Keratinocyte (primary cell): ENCODE data around the gene PTPN6. TPM values are rescaled to one million over a fixed set of nuclear protein-coding genes. Genes with fewer than 3 reads are reported as not detected.

Experiments
- DNase-seq: peaks from one replicate; pipeline ENCODE4 v3.0.0-alpha.2; 2011; ENCODE audit warnings: low read depth, missing footprints, low spot score
- FAIRE-seq: peaks from 2 replicates; lab custom pipeline; 2011; peaks lifted over from hg19 to GRCh38; lab: Jason Lieb, UNC
- H2AFZ ChIP-seq: 2 replicates; pipeline ENCODE4 v1.6.0; 2012; ENCODE audit warnings: low read length, control low read depth, inconsistent platforms; ENCODE audit not compliant: control insufficient read depth
- H3K27ac ChIP-seq: 2 replicates; pipeline ENCODE4 v1.5.1; 2011; ENCODE audit warnings: low read length; ENCODE audit not compliant: control insufficient read depth, insufficient read depth
- H3K27me3 ChIP-seq: 3 replicates; pipeline ENCODE4 v1.6.0; 2011; ENCODE audit warnings: low read length; ENCODE audit not compliant: control insufficient read depth, insufficient read depth; ENCODE audit errors: extremely low read depth
- H3K36me3 ChIP-seq, 2 experiments: 2 replicates in 1 of 2; 3 replicates in 1 of 2; pipeline ENCODE4 v1.5.1; 2011; ENCODE audit warnings: low read length in 2 of 2, mild to moderate bottlenecking in 1 of 2; ENCODE audit not compliant: control insufficient read depth in 2 of 2, insufficient read depth in 2 of 2; ENCODE audit errors: extremely low read depth in 1 of 2
- H3K4me1 ChIP-seq: 3 replicates; pipeline ENCODE4 v1.5.1; 2011; ENCODE audit warnings: low read length; ENCODE audit not compliant: control insufficient read depth, insufficient read depth; ENCODE audit errors: extremely low read depth
- H3K4me2 ChIP-seq: 3 replicates; pipeline ENCODE4 v1.6.0; 2011; ENCODE audit warnings: low read depth, low read length; ENCODE audit not compliant: control insufficient read depth, insufficient read depth; ENCODE audit errors: extremely low read depth
- H3K4me3 ChIP-seq, 3 experiments: fragments of 200-600 bp in 1 of 3; sonication (generic) in 1 of 3; 2 replicates in 2 of 3; 3 replicates in 1 of 3; pipeline ENCODE4 v1.5.1; 2011 to 2016; ENCODE audit warnings: low read length in 3 of 3, mild to moderate bottlenecking in 3 of 3, control low read depth in 2 of 3, inconsistent platforms in 1 of 3, low read depth in 1 of 3, mixed read lengths in 1 of 3, mixed run types in 1 of 3, moderate library complexity in 1 of 3; ENCODE audit not compliant: control insufficient read depth in 2 of 3, insufficient read depth in 2 of 3; ENCODE audit errors: extremely low read depth in 1 of 3
- H3K79me2 ChIP-seq: 2 replicates; pipeline ENCODE4 v1.6.0; 2012; ENCODE audit warnings: low read length; ENCODE audit not compliant: control insufficient read depth, insufficient read depth
- H3K9ac ChIP-seq: 3 replicates; pipeline ENCODE4 v1.6.0; 2011; ENCODE audit warnings: low read length; ENCODE audit not compliant: control insufficient read depth, insufficient read depth; ENCODE audit errors: extremely low read depth
- H3K9me1 ChIP-seq: 3 replicates; pipeline ENCODE4 v1.6.0; 2011; ENCODE audit warnings: low read length; ENCODE audit not compliant: control insufficient read depth, insufficient read depth; ENCODE audit errors: extremely low read depth
- H3K9me3 ChIP-seq: 2 replicates; pipeline ENCODE4 v1.5.1; 2012; ENCODE audit warnings: low read depth, low read length; ENCODE audit not compliant: control insufficient read depth
- H4K20me1 ChIP-seq: 3 replicates; pipeline ENCODE4 v1.6.0; 2011; ENCODE audit warnings: low read length; ENCODE audit not compliant: control insufficient read depth, insufficient read depth; ENCODE audit errors: extremely low read depth
- EZH2 ChIP-seq: IDR thresholded peaks from one replicate; pipeline ENCODE4 v1.6.1; 2012; ENCODE audit warnings: inconsistent platforms, mild to moderate bottlenecking, low read length, moderate library complexity
- dilution Hi-C: fragments of 300-500 bp; cut with MboI; formaldehyde crosslinking; loops from one replicate; pipeline ENCODE4 v1.7.0; 2020; ENCODE audit warnings: low sequenced_read_pairs; ENCODE audit not compliant: extremely low pct_ligation_motif_present
- polyA plus RNA-seq, 5 experiments: library from polyadenylated mRNA; depleted of rRNA in 3 of 5; stranded (reverse) in 3 of 5; stranded (forward) in 1 of 5; unstranded in 1 of 5; fragments of >200 nt; gene quantifications; 1 replicate in 1 of 5; 2 replicates in 3 of 5; 3 replicates in 1 of 5; pipeline versions ENCODE4 v1.2.1 to v1.2.3, GENCODE V29; 2011 to 2012; ENCODE audit warnings: missing spikeins in 2 of 5, low read depth in 1 of 5, low replicate concordance in 1 of 5
- TF ChIP-seq, protein P1 (sequence below), 3 experiments: IDR thresholded peaks in 1 of 3; conservative IDR thresholded peaks in 1 of 3; optimal IDR thresholded peaks in 1 of 3; 2 replicates in 2 of 3; 3 replicates in 1 of 3; pipeline versions ENCODE3 to v1.5.1; 2011; ENCODE audit warnings: low read length in 3 of 3, mild to moderate bottlenecking in 3 of 3, moderate library complexity in 2 of 3, control low read depth in 1 of 3, inconsistent platforms in 1 of 3; ENCODE audit not compliant: insufficient read depth in 2 of 3; ENCODE audit errors: extremely low read depth in 1 of 3

PTPN6 gene
- polyA plus RNA-seq, 1 donor (not counting 4 experiments of a cell fraction or from before 2014, with no cell fraction given) = 18.7 TPM

DNA sequence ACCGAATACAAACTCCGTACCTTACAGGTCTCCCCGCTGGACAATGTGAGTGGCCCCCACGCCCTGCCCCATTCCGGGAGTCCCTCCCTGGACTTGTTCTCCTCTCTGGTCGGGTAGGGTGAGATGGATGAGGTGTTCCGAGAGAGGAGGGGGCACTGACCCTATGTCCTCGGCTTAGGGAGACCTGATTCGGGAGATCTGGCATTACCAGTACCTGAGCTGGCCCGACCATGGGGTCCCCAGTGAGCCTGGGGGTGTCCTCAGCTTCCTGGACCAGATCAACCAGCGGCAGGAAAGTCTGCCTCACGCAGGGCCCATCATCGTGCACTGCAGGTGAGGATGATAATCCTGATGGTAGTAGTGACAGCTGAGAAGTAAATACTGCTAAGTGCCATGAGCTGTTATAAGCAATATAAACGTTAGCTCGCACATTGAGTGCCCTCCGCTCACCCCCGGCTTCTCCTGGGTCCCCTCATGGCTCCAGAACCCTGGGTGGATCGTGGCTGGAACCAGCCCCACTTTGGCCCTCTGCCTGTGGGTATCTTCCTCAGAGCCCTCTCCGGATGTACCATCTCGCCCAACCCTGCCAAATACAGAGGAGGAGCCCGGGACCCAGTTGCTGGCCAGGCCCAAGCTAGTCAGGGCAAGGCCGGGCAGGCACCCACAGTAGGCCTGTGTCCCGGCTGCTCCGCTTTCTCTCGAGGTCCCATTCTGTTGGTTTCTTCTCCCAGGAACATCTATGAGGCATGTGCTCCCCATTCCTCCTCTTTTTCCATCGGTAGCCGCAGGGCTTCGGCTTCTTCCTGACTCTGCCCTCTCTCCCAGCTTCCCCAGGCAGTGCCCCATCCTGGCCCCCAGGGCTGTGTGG is 6.8 kb downstream of the PTPN6 start:
- peaks cover 0 to 1% of the 10 kb centered on the region in 2 experiments for H3K36me3 ChIP-seq
- H3K4me1 ChIP-seq = peaks cover 35% of the 10 kb centered on the region
- H4K20me1 ChIP-seq = no peaks in the 10 kb centered on the region
- TF ChIP-seq, protein P1, sequence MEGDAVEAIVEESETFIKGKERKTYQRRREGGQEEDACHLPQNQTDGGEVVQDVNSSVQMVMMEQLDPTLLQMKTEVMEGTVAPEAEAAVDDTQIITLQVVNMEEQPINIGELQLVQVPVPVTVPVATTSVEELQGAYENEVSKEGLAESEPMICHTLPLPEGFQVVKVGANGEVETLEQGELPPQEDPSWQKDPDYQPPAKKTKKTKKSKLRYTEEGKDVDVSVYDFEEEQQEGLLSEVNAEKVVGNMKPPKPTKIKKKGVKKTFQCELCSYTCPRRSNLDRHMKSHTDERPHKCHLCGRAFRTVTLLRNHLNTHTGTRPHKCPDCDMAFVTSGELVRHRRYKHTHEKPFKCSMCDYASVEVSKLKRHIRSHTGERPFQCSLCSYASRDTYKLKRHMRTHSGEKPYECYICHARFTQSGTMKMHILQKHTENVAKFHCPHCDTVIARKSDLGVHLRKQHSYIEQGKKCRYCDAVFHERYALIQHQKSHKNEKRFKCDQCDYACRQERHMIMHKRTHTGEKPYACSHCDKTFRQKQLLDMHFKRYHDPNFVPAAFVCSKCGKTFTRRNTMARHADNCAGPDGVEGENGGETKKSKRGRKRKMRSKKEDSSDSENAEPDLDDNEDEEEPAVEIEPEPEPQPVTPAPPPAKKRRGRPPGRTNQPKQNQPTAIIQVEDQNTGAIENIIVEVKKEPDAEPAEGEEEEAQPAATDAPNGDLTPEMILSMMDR (optimal IDR thresholded peaks at IDR 0.05 in 1 of 3, IDR thresholded peaks at IDR 0.05 in 1 of 3, conservative IDR thresholded peaks at IDR 0.05 in 1 of 3; ENCODE audit: extremely low read depth in 1 of 3, insufficient read depth in 2 of 3, low read length in 3 of 3) = no peak
- TF ChIP-seq EZH2 = no peak
- H2AFZ ChIP-seq = peak overlapping the region; percentile 37
- peak overlapping the region; percentile 40 for H3K9ac ChIP-seq
- H3K4me2 ChIP-seq = peak overlapping the region; percentile 49
- FAIRE-seq = no peak
- dilution Hi-C loops = no loop called here
- H3K79me2 ChIP-seq = peaks cover 3% of the 10 kb centered on the region
- H3K9me1 ChIP-seq = no peaks in the 10 kb centered on the region
- H3K9me3 ChIP-seq = no peaks in the 10 kb centered on the region
- H3K27me3 ChIP-seq = no peaks in the 10 kb centered on the region
- H3K4me3 ChIP-seq = no peak overlapping the region
- no peak for DNase-seq
- H3K27ac ChIP-seq = peak overlapping the region; percentile 20

DNA sequence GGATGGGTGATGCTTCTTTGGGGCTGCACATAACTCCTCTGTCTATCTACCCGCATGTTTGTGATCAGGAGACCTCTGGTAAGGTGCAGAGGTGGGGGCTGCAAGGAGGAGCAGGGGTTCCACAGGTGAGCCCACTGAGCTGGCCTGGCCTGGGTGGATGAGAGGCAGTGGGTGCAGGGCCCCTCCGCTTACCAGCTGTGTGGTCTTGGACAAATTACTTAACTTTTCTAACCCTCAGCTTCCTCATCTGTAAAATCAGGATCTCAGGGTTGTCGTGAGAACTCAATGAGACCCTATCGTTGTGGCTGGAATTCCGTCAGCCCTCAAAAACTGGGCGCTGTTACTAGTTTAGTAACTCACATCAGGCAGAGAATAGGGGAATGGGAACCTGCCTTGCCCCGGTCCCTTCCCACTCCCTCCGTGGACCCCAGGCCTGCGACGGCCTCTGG is 7.5 kb downstream of the PTPN6 start:
- Histone ChIP-seq H3K9me3 (no peaks in the 10 kb centered on the region), H3K9me1 (no peaks in the 10 kb centered on the region), H3K4me1 (peaks cover 35% of the 10 kb centered on the region), H2AFZ (peak overlapping the region; percentile 37), H3K4me2 (peak overlapping the region; percentile 49), H3K79me2 (peaks cover 9% of the 10 kb centered on the region), H3K9ac (peak overlapping the region; percentile 40), H3K4me3 (no peak overlapping the region), H3K27me3 (no peaks in the 10 kb centered on the region), H3K36me3 (peaks cover 0 to 1% of the 10 kb centered on the region in 2 experiments), H3K27ac (peak overlapping the region; percentile 20), H4K20me1 (no peaks in the 10 kb centered on the region)
- FAIRE-seq (no peak), DNase-seq (no peak)
- dilution Hi-C loops = no loop called here
- no peak for TF ChIP-seq EZH2
- TF ChIP-seq, protein P1 (optimal IDR thresholded peaks at IDR 0.05 in 1 of 3, IDR thresholded peaks at IDR 0.05 in 1 of 3, conservative IDR thresholded peaks at IDR 0.05 in 1 of 3; ENCODE audit: extremely low read depth in 1 of 3, insufficient read depth in 2 of 3, low read length in 3 of 3) = no peak
